ENCODE measurements around the gene PRKAR2A.

DNA sequence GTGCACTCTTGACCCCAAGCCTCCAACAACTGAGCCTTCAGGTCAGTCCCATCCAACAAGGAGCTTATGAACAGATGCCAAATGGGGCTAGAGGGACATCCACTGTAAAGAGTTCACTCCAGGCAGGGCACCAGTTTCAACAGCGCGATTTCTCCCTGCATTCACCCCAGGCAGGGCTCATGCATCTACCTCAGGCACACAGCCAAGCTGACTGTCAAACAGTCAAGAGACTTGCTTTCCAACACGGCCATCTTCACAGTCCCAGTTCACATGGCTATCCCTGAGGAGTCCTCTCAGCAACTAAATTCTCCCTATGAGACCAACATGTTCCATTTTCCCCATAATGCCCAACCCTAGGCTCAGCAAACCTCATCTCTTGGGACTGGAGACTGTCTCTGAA lies 33.3 kb upstream of the PRKAR2A start:
- TF ChIP-seq, protein P1, sequence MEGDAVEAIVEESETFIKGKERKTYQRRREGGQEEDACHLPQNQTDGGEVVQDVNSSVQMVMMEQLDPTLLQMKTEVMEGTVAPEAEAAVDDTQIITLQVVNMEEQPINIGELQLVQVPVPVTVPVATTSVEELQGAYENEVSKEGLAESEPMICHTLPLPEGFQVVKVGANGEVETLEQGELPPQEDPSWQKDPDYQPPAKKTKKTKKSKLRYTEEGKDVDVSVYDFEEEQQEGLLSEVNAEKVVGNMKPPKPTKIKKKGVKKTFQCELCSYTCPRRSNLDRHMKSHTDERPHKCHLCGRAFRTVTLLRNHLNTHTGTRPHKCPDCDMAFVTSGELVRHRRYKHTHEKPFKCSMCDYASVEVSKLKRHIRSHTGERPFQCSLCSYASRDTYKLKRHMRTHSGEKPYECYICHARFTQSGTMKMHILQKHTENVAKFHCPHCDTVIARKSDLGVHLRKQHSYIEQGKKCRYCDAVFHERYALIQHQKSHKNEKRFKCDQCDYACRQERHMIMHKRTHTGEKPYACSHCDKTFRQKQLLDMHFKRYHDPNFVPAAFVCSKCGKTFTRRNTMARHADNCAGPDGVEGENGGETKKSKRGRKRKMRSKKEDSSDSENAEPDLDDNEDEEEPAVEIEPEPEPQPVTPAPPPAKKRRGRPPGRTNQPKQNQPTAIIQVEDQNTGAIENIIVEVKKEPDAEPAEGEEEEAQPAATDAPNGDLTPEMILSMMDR (IDR thresholded peaks at IDR 0.05; ENCODE audit: insufficient read depth, low read length): no peak
- TF ChIP-seq POLR2AphosphoS5 (IDR thresholded peaks at IDR 0.05; ENCODE audit: low read depth): no peak
- no peak for TF ChIP-seq GABPA (IDR thresholded peaks at IDR 0.05; ENCODE audit: low read depth)
